Spinal cord (tissue), 10 donors: ENCODE measurements around the gene LETM1. TPM values are rescaled to one million over a fixed set of nuclear protein-coding genes. Genes with fewer than 3 reads are reported as not detected.

Source experiments
- DNase-seq, 6 donors: peaks; one replicate each; pipeline versions ENCODE4 v3.0.0 to v3.0.0-alpha.2; 2013 to 2015; ENCODE audit warnings: low spot score in 6 of 6, low read depth in 4 of 6
- H3K27ac ChIP-seq: one replicate; pipeline ENCODE4 v1.5.1; 2013; ENCODE audit warnings: low read depth, low read length, control low read depth
- H3K27me3 ChIP-seq: one replicate; pipeline ENCODE4 v1.6.1; 2013; ENCODE audit warnings: low read length; ENCODE audit not compliant: control insufficient read depth, insufficient read depth
- H3K36me3 ChIP-seq: one replicate; pipeline ENCODE4 v1.6.1; 2013; ENCODE audit warnings: low read length; ENCODE audit not compliant: control insufficient read depth, insufficient read depth
- H3K4me1 ChIP-seq: one replicate; pipeline ENCODE4 v1.6.1; 2013; ENCODE audit warnings: low read length; ENCODE audit not compliant: control insufficient read depth, insufficient read depth
- H3K4me3 ChIP-seq: one replicate; pipeline ENCODE4 v1.5.1; 2013; ENCODE audit warnings: low read depth, low read length, control low read depth
- H3K9me3 ChIP-seq: one replicate; pipeline ENCODE4 v1.6.1; 2013; ENCODE audit warnings: low read length; ENCODE audit not compliant: control insufficient read depth, insufficient read depth
- WGBS: methylation state at CpG from one replicate; pipeline ENCODE4 v1.1.5; 2013; ENCODE audit warnings: missing lambda C conversion rate; ENCODE audit not compliant: insufficient coverage; 5-methylcytosine and 5-hydroxymethylcytosine counted together
- polyA plus RNA-seq, 2 donors: library from polyadenylated mRNA; unstranded; fragments of 120-200 nt; gene quantifications; one replicate each; pipeline ENCODE4 v1.2.1, GENCODE V29; 2013; ENCODE audit not compliant: insufficient read length in 2 of 2
- total RNA-seq, 2 donors: library from RNA; depleted of rRNA in 1 of 2; stranded (reverse); fragments of 120-200 nt in 1 of 2; fragments of >200 nt in 1 of 2; gene quantifications; one replicate each; pipeline versions ENCODE4 v1.2.3 to v1.2.4, GENCODE V29; 2013 to 2014
- donor health status: healthy.

The LETM1 gene
- total and polyA plus RNA-seq, 4 donors, result 29.3 to 50.0 (median 39.6) TPM

DNA sequence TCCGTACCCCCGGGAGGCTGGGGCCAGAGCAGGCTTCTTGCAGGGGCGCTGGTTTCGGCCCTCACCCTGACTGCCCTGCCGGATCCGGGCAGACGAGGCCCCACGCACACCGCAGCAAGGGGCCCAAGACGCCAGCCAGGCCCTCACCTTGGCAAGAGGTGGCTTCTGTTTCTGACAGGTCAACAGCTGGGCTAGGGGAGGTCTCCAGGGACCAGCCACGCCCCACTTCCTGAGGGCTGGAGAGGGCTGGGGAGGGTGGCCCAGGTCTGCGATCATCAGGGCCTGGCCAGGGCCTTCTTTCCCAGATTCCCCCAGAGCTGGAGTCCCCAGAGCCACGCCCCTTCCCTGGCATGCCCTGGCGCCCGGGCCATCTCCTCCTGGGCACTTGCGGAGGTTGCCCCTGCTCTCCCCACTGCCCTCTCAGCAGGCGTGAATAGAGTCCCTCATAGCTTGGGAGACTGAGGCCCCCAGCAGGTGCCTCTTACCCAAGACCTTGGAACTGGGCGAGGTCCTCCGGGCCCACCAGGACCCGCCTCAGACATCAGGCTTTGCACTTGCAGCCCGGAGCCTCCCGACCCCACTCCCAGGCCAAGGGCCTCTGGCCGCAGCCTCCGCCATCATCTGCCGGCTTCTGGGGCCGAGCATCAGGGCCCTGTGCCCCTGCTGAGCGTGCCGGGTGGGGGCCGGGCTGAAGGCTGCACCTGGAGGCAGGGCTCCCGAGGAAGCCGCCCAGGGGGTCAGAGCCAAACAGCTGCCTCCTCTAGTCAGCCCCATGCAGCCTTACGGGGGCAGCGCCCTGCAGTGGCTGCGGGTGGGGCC lies 69.2 kb downstream of the LETM1 start:
- peaks cover 50% of the 10 kb centered on the region for H3K4me1 ChIP-seq
- peaks cover 2% of the 10 kb centered on the region for H3K9me3 ChIP-seq
- peaks cover under 1% of the 10 kb centered on the region for H3K27me3 ChIP-seq
- no peak overlapping the region for H3K27ac ChIP-seq
- H3K4me3 ChIP-seq, result no peak overlapping the region
- DNase-seq, result no peak
- H3K36me3 ChIP-seq, result peaks cover 8% of the 10 kb centered on the region
- WGBS, result 86% methylated on average over 34 of the region's 34 CpGs

DNA sequence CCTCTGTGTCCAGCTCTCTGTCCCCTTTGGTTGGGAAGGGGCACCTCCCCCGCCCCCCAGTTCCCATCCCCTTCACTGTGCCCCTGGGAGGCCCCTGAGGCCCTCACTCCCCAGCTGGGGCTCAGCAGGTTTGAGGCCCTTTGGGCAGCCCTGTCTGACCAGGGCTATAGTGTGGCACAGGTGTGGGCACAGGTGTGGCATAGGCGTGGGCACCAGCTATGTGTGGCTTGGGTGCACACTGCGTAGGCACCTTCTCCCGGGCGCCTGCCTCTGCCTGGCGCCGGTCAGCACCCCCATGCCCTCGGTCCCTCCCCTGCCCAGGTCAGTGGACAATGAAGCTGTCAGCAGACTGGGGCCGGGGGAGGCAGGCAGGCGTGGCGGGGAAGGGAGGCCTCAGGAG lies 70.4 kb downstream of the LETM1 start:
- Histone ChIP-seq H3K27ac (peak overlapping the region; percentile 27), H3K27me3 (no peaks in the 10 kb centered on the region)
- WGBS, result 89% methylated on average over 10 of the region's 11 CpGs

DNA sequence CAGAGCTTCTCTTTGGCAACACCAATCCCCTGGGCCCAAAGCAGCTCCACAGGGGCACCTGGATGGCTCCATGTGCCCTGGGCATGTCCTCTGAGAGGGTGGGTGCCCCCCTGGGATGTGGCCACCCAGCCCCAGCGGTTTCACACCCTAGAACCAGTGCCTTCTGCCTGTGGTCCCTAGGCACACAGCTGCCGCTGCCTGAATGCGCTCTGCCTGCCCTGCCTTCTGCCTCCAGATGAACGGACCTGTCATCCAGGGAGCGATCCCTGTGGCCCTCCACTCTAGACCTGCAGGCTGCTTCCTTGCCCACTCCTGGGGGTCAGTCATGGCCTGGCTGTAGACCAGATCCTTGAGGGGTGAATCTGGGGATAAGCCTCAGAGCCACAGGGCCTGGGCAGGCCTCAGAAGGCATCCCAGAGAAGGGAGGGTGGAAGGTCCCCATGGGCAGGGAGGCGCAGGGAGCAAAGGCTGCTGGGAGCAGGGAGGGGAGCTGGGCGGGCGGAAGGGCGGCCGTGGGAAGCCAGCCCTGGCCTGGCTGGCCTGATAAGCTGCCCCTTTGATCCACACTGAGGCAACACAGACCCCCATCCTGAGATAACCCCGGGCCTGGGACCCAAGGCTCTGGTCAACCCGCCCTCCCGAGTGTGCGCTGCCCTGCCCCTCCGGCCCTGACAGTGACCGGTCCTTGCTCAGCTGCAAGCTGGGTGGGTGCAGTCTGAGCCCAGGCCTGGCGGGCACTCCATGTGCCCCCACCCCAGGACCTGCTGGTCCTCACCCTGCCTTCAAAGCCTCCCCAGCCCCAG lies 71.0 kb downstream of the LETM1 start:
- no peak for DNase-seq
- 75% methylated on average over 17 of the region's 17 CpGs for WGBS

More for the DNA sequence above, 70.4 kb downstream of the LETM1 start:
- DNase-seq, result no peak
- Histone ChIP-seq H3K36me3 (peaks cover 8% of the 10 kb centered on the region), H3K9me3 (peaks cover 2% of the 10 kb centered on the region), H3K4me3 (no peak overlapping the region), H3K4me1 (peaks cover 52% of the 10 kb centered on the region)

DNA sequence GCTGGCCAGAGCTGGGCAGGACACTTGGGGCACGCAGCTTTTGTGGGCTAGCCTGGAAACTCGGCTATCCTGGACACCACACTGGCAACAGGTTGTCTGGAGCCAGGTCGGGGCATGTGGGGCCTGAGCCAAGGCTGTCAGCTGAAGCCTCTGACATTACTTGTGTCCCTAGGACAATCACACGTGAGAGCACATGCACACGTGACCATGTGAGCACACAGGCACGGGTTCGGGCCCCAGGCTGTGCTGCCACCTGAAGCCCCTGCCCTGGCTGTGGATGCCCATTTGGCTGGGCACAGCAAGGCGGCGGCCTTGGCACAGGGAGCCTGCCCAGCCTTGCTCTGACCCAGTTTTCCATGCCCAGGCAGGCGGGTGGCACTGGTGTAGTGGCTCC lies 71.6 kb downstream of the LETM1 start:
- Histone ChIP-seq H3K9me3 (peaks cover 2% of the 10 kb centered on the region), H3K27ac (peak overlapping the region; percentile 22), H3K4me3 (no peak overlapping the region), H3K36me3 (peaks cover 8% of the 10 kb centered on the region), H3K27me3 (no peaks in the 10 kb centered on the region), H3K4me1 (peaks cover 64% of the 10 kb centered on the region)
- DNase-seq, result no peak
- 74% methylated on average over 10 of the region's 10 CpGs for WGBS

More for the DNA sequence above, 71.0 kb downstream of the LETM1 start:
- Histone ChIP-seq H3K4me1 (peaks cover 58% of the 10 kb centered on the region), H3K27me3 (no peaks in the 10 kb centered on the region), H3K4me3 (no peak overlapping the region), H3K27ac (peak overlapping the region; percentile 27), H3K9me3 (peaks cover 2% of the 10 kb centered on the region), H3K36me3 (peaks cover 8% of the 10 kb centered on the region)

DNA sequence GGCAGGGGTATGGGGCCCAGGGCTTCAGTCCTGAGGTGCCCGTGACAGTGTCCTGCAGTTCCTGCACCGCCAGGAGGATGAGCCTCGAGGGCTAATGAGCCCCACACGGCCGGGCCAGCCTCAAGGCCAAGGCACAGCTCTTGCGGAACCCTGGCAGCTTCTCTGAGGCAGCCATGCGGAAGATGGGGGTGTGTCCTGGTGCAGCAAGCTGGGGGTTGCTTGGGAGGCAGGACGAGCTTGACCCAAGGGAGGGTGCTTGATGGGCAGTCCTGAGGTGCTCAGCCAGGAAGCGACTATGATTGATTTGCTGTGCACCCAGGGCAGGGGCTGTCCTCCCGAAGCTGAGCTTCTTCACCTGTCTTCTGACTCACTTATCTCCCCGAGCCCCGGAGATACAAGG lies 72.0 kb downstream of the LETM1 start:
- 62% methylated on average over 11 of the region's 12 CpGs for WGBS
- H3K4me1 ChIP-seq, result peaks cover 68% of the 10 kb centered on the region
- peaks cover 8% of the 10 kb centered on the region for H3K36me3 ChIP-seq
- DNase-seq, result no peak
- no peak overlapping the region for H3K27ac ChIP-seq
- no peaks in the 10 kb centered on the region for H3K27me3 ChIP-seq
- H3K9me3 ChIP-seq, result peaks cover 2% of the 10 kb centered on the region
- H3K4me3 ChIP-seq, result no peak overlapping the region

DNA sequence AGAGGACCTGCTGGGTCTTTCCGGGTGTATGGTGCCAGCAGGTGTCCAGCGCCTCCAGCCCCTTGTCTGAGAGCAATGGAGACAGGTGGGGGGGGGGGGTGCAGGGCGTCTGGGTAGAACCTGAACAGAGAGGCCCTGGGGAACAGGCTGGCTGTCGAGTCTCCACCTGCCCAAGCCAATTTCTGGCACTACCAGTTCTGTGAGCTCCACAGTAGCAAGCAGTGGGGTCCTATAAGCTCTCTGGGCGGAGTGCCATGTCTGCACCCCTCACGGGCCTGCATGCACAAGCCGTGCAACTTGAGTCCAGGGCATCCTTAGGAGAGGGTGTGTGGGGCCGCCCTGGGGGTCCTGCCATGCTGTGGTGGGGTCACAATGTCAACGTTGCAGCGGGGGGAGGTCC lies 72.9 kb downstream of the LETM1 start:
- H3K36me3 ChIP-seq, result peaks cover 8% of the 10 kb centered on the region
- H3K27me3 ChIP-seq, result no peaks in the 10 kb centered on the region
- no peak for DNase-seq
- no peak overlapping the region for H3K4me3 ChIP-seq
- H3K27ac ChIP-seq, result no peak overlapping the region
- 81% methylated on average over 7 of the region's 10 CpGs for WGBS
- no peaks in the 10 kb centered on the region for H3K9me3 ChIP-seq
- peaks cover 73% of the 10 kb centered on the region for H3K4me1 ChIP-seq

DNA sequence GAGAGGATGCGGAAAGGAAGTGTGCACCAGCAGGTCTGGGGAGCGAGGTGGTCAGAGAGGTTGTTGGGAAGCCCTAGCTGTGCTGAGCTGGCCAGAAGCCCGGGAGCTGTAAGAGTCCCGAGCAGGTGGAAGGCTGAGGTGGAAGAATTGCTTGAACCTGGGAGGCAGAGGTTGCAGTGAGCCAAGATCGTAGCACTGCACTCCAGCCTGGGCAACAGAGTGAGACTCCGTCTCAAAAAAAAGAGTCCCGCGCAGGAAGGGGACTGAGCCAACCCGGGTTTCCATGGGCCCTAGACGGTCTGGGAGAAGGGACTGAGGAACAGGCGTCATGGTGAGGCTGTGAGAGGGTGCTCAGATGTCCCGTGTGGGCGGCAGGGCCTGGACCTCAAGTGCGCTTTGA lies 75.5 kb downstream of the LETM1 start:
- Histone ChIP-seq H3K4me3 (no peak overlapping the region), H3K27me3 (no peaks in the 10 kb centered on the region), H3K9me3 (no peaks in the 10 kb centered on the region), H3K36me3 (no peaks in the 10 kb centered on the region), H3K27ac (no peak overlapping the region), H3K4me1 (peaks cover 87% of the 10 kb centered on the region)
- 83% methylated on average over 14 of the region's 14 CpGs for WGBS
- no peak for DNase-seq

DNA sequence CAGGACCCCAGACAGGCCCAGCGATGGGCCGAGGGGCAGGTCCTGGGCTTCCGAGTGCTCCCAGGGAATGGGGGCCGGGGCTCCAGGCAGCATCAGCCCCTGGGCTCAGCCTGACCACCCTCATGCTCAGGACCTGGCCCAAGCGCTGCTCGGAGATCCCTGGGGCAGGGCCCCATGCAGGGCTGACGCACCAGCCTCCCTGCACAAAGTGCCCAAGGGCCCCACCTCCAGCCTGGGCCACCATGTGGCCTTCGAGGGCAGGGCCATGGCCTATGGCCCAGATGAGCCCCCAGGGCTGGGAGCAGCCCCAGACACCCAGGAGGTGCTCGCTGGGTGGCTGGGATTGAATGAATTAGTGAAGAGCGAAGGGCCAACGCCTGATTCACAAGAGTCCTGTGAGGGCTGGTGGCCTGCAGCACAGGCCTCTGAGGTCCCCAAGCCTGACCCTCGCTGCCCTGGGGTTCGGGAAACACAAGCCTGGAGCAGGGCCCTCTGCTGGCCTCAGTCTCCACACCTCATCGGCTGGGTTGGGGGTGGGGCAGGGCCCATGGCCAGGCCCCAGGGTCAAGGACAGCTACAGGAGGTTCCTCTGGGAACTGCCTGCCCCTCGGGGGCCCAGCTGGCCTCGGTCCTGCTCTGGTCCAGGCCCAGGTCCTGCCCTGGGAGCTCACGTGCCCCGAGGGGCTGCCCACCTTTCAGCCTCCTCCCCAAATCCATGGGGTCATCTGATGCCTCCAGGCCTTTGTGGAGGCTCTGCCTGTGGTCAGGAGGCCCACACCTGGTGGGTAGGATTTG lies 76.2 kb downstream of the LETM1 start:
- Histone ChIP-seq H3K27ac (no peak overlapping the region), H3K4me1 (peaks cover 86% of the 10 kb centered on the region), H3K27me3 (no peaks in the 10 kb centered on the region), H3K36me3 (no peaks in the 10 kb centered on the region), H3K4me3 (no peak overlapping the region), H3K9me3 (no peaks in the 10 kb centered on the region)
- WGBS, result 67% methylated on average over 15 of the region's 18 CpGs
- no peak for DNase-seq

DNA sequence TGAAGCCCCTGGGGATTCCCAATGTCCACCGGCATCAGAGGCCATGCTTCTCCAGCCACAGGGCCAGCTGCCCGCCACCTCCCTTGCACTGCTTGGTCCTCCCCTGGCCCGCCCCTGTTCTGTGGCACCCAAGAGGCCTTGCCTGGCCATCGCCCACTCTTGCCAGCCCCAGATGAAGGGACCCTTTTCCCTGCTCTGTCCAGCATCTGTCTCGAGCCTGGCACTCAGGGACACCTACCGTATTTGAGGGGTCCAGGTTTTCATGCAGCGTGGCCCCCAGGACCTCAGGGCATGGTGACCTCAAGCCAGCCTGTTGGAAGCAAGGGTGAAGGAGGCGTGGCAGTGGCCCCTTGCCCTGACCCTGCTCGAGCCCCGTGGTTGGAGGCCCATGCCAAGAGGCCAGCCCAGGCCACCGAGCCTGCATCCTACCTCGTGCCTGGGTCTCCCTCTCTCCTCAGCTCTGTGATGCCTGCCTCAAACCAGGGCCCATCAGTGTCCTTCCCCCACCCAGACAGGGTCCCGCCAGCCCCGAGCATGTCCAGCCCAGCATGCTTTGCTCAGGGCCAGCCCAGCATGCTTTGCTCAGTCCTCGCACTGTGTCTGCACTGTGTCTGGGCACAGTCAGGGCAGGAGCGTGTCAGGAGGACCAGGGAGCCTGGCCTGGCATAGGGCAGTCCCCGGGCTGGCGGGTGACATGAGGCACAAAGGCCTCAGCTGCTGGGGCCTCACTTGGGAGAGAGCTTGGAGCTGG lies 77.1 kb downstream of the LETM1 start:
- Histone ChIP-seq H3K27me3 (no peaks in the 10 kb centered on the region), H3K9me3 (no peaks in the 10 kb centered on the region), H3K4me3 (no peak overlapping the region), H3K27ac (peak overlapping the region; percentile 74), H3K4me1 (peaks cover 86% of the 10 kb centered on the region), H3K36me3 (peaks cover under 1% of the 10 kb centered on the region)
- DNase-seq, result no peak
- WGBS, result 57% methylated on average over 18 of the region's 18 CpGs
